Testis (tissue), 2 donors: ENCODE results near the gene HOXC11.

Source experiments
- CTCF ChIP-seq, 3 experiments: fragments of 450-650 bp in 2 of 3; fragments of 200-600 bp in 1 of 3; sonication (generic) in 1 of 3; IDR thresholded peaks; one replicate each; pipeline ENCODE4 v1.5.1; 2016 to 2019; ENCODE audit warnings: antibody characterized with exemption in 3 of 3, mild to moderate bottlenecking in 2 of 3, moderate library complexity in 1 of 3
- POLR2A ChIP-seq: fragments of 450-650 bp; IDR thresholded peaks from one replicate; pipeline ENCODE4 v1.6.1; 2017; ENCODE audit warnings: antibody characterized with exemption, mild to moderate bottlenecking, moderate library complexity

DNA sequence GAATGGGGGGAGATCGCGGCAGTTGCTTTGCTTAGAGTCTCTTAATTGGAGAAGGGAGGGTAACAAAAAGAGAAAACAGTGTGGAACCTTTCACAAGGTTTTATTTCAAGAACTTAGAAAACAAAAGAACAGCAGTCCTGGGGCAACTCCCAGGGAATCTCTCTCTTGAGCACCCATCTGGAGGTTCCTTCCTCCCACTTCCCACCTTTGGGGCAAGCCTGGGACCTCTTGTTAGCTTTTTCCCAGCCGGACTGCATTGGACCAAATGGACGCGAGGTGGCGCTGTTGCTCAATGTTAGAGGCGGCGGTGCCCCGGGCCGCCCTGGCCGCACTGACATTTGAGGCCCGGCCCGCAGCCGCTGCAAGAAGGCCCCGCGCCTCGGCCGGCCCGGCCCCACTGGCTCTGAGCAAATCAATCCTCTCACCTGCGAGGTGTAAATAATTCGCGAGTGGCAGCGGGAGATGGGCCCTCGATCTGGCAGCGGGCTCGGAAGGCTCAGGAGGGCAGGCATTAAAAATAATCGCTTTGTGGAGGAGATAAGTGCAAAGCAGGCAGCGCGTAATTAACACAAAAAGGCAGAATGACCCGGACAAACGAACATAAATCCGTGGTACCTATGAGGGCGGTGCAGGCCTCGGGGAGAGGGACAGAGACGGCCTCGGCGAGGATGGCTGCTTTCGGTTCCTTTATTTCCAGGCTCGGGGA is 33.1 kb downstream of the HOXC11 start:
- TF ChIP-seq CTCF (IDR thresholded peaks at IDR 0.05) (peak; percentile 94 to 98 (median 97)), POLR2A (no peak)
